ENCODE measurements around the gene EHF. TPM values are rescaled to one million over a fixed set of nuclear protein-coding genes. Genes with fewer than 3 reads are reported as not detected.

Gene EHF
- total and polyA plus RNA-seq, 8 donors: 15.5 to 142 (median 44.4) TPM

- DNase-seq: no peak
- intact Hi-C loops (cut with DNase I; ENCODE audit: low total_unique reads): no loop called here
- no peaks in the 10 kb centered on the region for H3K9me3 ChIP-seq
- no peaks in the 10 kb centered on the region for H3K4me1 ChIP-seq
- no peaks in the 10 kb centered on the region for H3K27me3 ChIP-seq
- no peak overlapping the region for H3K27ac ChIP-seq
- H3K4me3 ChIP-seq: no peak overlapping the region
- WGBS, 5 donors: 57 to 90% (median 78%) methylated on average over 1 of the region's 1 CpG
- H3K36me3 ChIP-seq: no peaks in the 10 kb centered on the region
- TF ChIP-seq CTCF (IDR thresholded peaks at IDR 0.05) (no peak), EP300 (IDR thresholded peaks at IDR 0.05) (no peak), POLR2A (IDR thresholded peaks at IDR 0.05) (no peak), POLR2AphosphoS5 (IDR thresholded peaks at IDR 0.05) (no peak)
These were observed 50.2 kb downstream of the EHF start for GRCh38 chr11:34671117-34671516.

GRCh38 chr11:34671946-34672345, 51.1 kb downstream of the EHF start:
- Histone ChIP-seq H3K4me1 (peaks cover 0 to 4% (median 0%) of the 10 kb centered on the region in 4 donors), H3K4me3 (no peak overlapping the region), H3K27me3 (no peaks in the 10 kb centered on the region), H3K36me3 (no peaks in the 10 kb centered on the region), H3K27ac (no peak overlapping the region), H3K9me3 (no peaks in the 10 kb centered on the region)
- TF ChIP-seq POLR2AphosphoS5 (IDR thresholded peaks at IDR 0.05) (no peak), CTCF (IDR thresholded peaks at IDR 0.05) (no peak), EP300 (IDR thresholded peaks at IDR 0.05) (no peak), POLR2A (IDR thresholded peaks at IDR 0.05) (no peak)
- no peak for DNase-seq
- intact Hi-C loops (cut with DNase I; ENCODE audit: low total_unique reads): no loop called here
- WGBS, 5 donors: 71 to 91% (median 83%) methylated on average over 1 of the region's 1 CpG

- TF ChIP-seq POLR2A (IDR thresholded peaks at IDR 0.05) (no peak), POLR2AphosphoS5 (IDR thresholded peaks at IDR 0.05) (no peak), EP300 (IDR thresholded peaks at IDR 0.05) (no peak), CTCF (IDR thresholded peaks at IDR 0.05) (no peak)
- intact Hi-C loops (cut with DNase I; ENCODE audit: low total_unique reads): no loop called here
- 0 to 94% (median 2%) methylated on average over 1 of the region's 1 CpG for WGBS, 5 donors
- Histone ChIP-seq H3K27ac (no peak overlapping the region), H3K36me3 (no peaks in the 10 kb centered on the region), H3K27me3 (no peaks in the 10 kb centered on the region), H3K9me3 (no peaks in the 10 kb centered on the region), H3K4me1 (peaks cover 0 to 4% (median 0%) of the 10 kb centered on the region in 4 donors), H3K4me3 (no peak overlapping the region)
- no peak for DNase-seq
These were observed 53.1 kb downstream of the EHF start for GRCh38 chr11:34674038-34674437.

GRCh38 chr11:34676227-34676626, 55.3 kb downstream of the EHF start:
- H3K9me3 ChIP-seq: no peaks in the 10 kb centered on the region
- intact Hi-C loops (cut with DNase I; ENCODE audit: low total_unique reads): no loop called here
- no peak overlapping the region for H3K27ac ChIP-seq
- H3K36me3 ChIP-seq: no peaks in the 10 kb centered on the region
- H3K4me3 ChIP-seq: no peak overlapping the region
- H3K27me3 ChIP-seq: no peaks in the 10 kb centered on the region
- no peak for TF ChIP-seq POLR2AphosphoS5 (IDR thresholded peaks at IDR 0.05)
- peaks cover 0 to 4% (median 0%) of the 10 kb centered on the region in 4 donors for H3K4me1 ChIP-seq
- 21 to 73% (median 50%) methylated on average over 1 of the region's 1 CpG for WGBS, 5 donors
- DNase-seq: no peak

- H3K9me3 ChIP-seq: no peaks in the 10 kb centered on the region
- H3K4me3 ChIP-seq: no peak overlapping the region
- no peak for DNase-seq
- TF ChIP-seq POLR2A (IDR thresholded peaks at IDR 0.05) (no peak), EP300 (IDR thresholded peaks at IDR 0.05) (no peak), POLR2AphosphoS5 (IDR thresholded peaks at IDR 0.05) (no peak), CTCF (IDR thresholded peaks at IDR 0.05) (no peak)
- no peaks in the 10 kb centered on the region for H3K27me3 ChIP-seq
- H3K36me3 ChIP-seq: no peaks in the 10 kb centered on the region
- H3K27ac ChIP-seq: no peak overlapping the region
- H3K4me1 ChIP-seq: peaks cover 0 to 4% (median 0%) of the 10 kb centered on the region in 4 donors
- intact Hi-C loops (cut with DNase I; ENCODE audit: low total_unique reads): no loop called here
- WGBS, 5 donors: 79 to 100% (median 90%) methylated on average over 1 of the region's 1 CpG
These were observed 58.8 kb downstream of the EHF start for GRCh38 chr11:34679681-34680080.

All from stomach (tissue), 9 donors.